K562 (cell line): ENCODE results near the gene PRDM16. TPM values are rescaled to one million over a fixed set of nuclear protein-coding genes. Genes with fewer than 3 reads are reported as not detected.

Experiments used
- ATAC-seq: fragments of 200-7000 bp; cut with Tn5 transposase; 3 replicates; pipeline ENCODE4 v1.9.1; 2020; ENCODE audit warnings: moderate library complexity
- BruUV-seq: library from RNA; stranded (reverse); fragments of 400-500 nt; replicated peaks from 2 replicates; lab custom pipeline; 2021; lab: Mats Ljungman, UMichigan
- CTCF ChIA-PET: fragments of 300-600 bp; formaldehyde crosslinking; extraction: SDS; loops from one replicate; lab custom pipeline; 2021; ENCODE audit warnings: low intra/inter-chr PET ratio; lab: Yijun Ruan, JAX
- POLR2A ChIA-PET: fragments of 300-600, 350-650 bp; sonication (Branson Sonifier 250); formaldehyde crosslinking; extraction: SDS; loops from one replicate; lab custom pipeline; 2021; ENCODE audit warnings: antibody characterized with exemption, inconsistent platforms; lab: Yijun Ruan, JAX
- DNase-seq, 4 experiments: peaks; one replicate each; pipeline versions ENCODE4 v3.0.0 to v3.0.0-alpha.2; 2011 to 2018; ENCODE audit warnings: low spot score in 3 of 4, mixed read lengths in 3 of 4; ENCODE audit errors: extremely low read depth in 1 of 4
- FAIRE-seq: peaks from 2 replicates; lab custom pipeline; 2011; peaks lifted over from hg19 to GRCh38; lab: Jason Lieb, UNC
- H2AFZ ChIP-seq: 2 replicates; pipeline ENCODE4 v1.6.0; 2011; ENCODE audit warnings: low read depth, low read length, control low read depth, inconsistent platforms
- H3K27ac ChIP-seq: fragments of 200-600 bp; 3 replicates; pipeline ENCODE4 v1.8.0; 2011; ENCODE audit warnings: low read depth, mild to moderate bottlenecking, control low read depth, inconsistent platforms, low read length, moderate library complexity, mixed read lengths; ENCODE audit errors: extremely low read depth
- H3K27me3 ChIP-seq, 2 experiments: fragments of 300-600 bp in 1 of 2; 2 replicates in 1 of 2; 3 replicates in 1 of 2; pipeline versions ENCODE4 v1.6.0 to v1.8.0; 2011; ENCODE audit warnings: inconsistent platforms in 2 of 2, low read length in 2 of 2, mild to moderate bottlenecking in 1 of 2, mixed read lengths in 1 of 2, moderate library complexity in 1 of 2; ENCODE audit not compliant: control insufficient read depth in 2 of 2, insufficient read depth in 2 of 2
- H3K36me3 ChIP-seq: fragments of 300-600 bp; 3 replicates; pipeline ENCODE4 v1.8.0; 2011; ENCODE audit warnings: mild to moderate bottlenecking, low read length, inconsistent platforms; ENCODE audit not compliant: control insufficient read depth, insufficient read depth
- H3K4me1 ChIP-seq, 2 experiments: fragments of 200-600 bp in 1 of 2; replicated peaks in 1 of 2; 2 replicates in 1 of 2; 3 replicates in 1 of 2; pipeline versions ENCODE4 v1.5.1 to v1.8.0; 2011; ENCODE audit warnings: inconsistent platforms in 2 of 2, low read length in 2 of 2, mild to moderate bottlenecking in 1 of 2, mixed read lengths in 1 of 2, moderate library complexity in 1 of 2; ENCODE audit not compliant: control insufficient read depth in 2 of 2, insufficient read depth in 2 of 2
- H3K4me2 ChIP-seq: 2 replicates; pipeline ENCODE4 v1.6.1; 2011; ENCODE audit warnings: low read length, control low read depth, inconsistent platforms, mixed read lengths; ENCODE audit not compliant: insufficient read depth
- H3K4me3 ChIP-seq: fragments of 200-600 bp; sonication (generic), shearing (Covaris generic); 2 replicates; pipeline ENCODE4 v1.5.1; 2016; ENCODE audit warnings: control low read depth, inconsistent platforms
- H3K79me2 ChIP-seq: fragments of 200-600 bp; 3 replicates; pipeline ENCODE4 v1.8.0; 2011; ENCODE audit warnings: low read length, inconsistent platforms; ENCODE audit not compliant: control insufficient read depth, insufficient read depth
- H3K9ac ChIP-seq, 2 experiments: 2 replicates each; pipeline versions ENCODE4 v1.6.0 to v1.6.1; 2011; ENCODE audit warnings: low read depth in 2 of 2, low read length in 2 of 2, control low read depth in 1 of 2, inconsistent platforms in 1 of 2, mild to moderate bottlenecking in 1 of 2, mixed read lengths in 1 of 2; ENCODE audit not compliant: insufficient read depth in 1 of 2
- H3K9me1 ChIP-seq: one replicate; pipeline ENCODE4 v1.6.0; 2011; ENCODE audit warnings: inconsistent platforms, mild to moderate bottlenecking, low read length, moderate library complexity; ENCODE audit not compliant: control insufficient read depth, insufficient read depth
- H3K9me3 ChIP-seq: replicated peaks from 2 replicates; pipeline ENCODE4 v1.5.1; 2011; ENCODE audit warnings: low read depth, low read length, inconsistent platforms; ENCODE audit not compliant: control insufficient read depth, insufficient read depth
- H4K20me1 ChIP-seq: replicated peaks from 2 replicates; pipeline ENCODE4 v1.6.1; 2011; ENCODE audit warnings: low read length, inconsistent platforms, mixed read lengths; ENCODE audit not compliant: control insufficient read depth, insufficient read depth
- BHLHE40 ChIP-seq: IDR thresholded peaks from 2 replicates; pipeline ENCODE4 v1.6.1; 2011; ENCODE audit warnings: low read length, improper control_type of control experiment
- E2F8 ChIP-seq: fragments of 450-650 bp; IDR thresholded peaks from 2 replicates; pipeline ENCODE4 v1.7.1; 2018; ENCODE audit warnings: mild to moderate bottlenecking, low read depth; ENCODE audit not compliant: partially characterized antibody
- EZH2 ChIP-seq: IDR thresholded peaks from 2 replicates; pipeline ENCODE4 v1.6.1; 2012; ENCODE audit warnings: low read depth, mild to moderate bottlenecking, inconsistent platforms, low read length, borderline replicate concordance
- FOXA3 ChIP-seq, 2 experiments: fragments of 450-650 bp in 1 of 2; sonication (generic) in 1 of 2; formaldehyde crosslinking; IDR thresholded peaks in 1 of 2; conservative IDR thresholded peaks in 1 of 2; 2 replicates each; pipeline versions ENCODE4 v1.4.0 to v1.8.0; 2020 to 2022; ENCODE audit warnings: mild to moderate bottlenecking in 2 of 2, missing genetic modification reagents in 1 of 2
- GATA2 ChIP-seq: sonication (generic); formaldehyde crosslinking; IDR thresholded peaks from 2 replicates; pipeline ENCODE4 v1.4.0; 2020; ENCODE audit warnings: mild to moderate bottlenecking, missing genetic modification reagents
- GTF2A2 ChIP-seq: IDR thresholded peaks from 2 replicates; pipeline ENCODE4 v1.6.1; 2016; ENCODE audit warnings: mild to moderate bottlenecking, missing genetic modification characterization, missing compliant biosample characterization
- HLTF ChIP-seq: fragments of 450-650 bp; IDR thresholded peaks from 2 replicates; pipeline ENCODE4 v1.6.1; 2016
- KDM1A ChIP-seq, 2 experiments: fragments of 450-650 bp; IDR thresholded peaks; 2 replicates each; pipeline ENCODE4 v1.6.1; 2016; ENCODE audit warnings: mild to moderate bottlenecking in 2 of 2
- MAX ChIP-seq: sonication (generic); formaldehyde crosslinking; IDR thresholded peaks from 2 replicates; pipeline ENCODE4 v1.9.0; 2022; ENCODE audit warnings: mild to moderate bottlenecking, missing genetic modification reagents
- MCM2 ChIP-seq: fragments of 450-650 bp; IDR thresholded peaks from 2 replicates; pipeline ENCODE4 v1.6.1; 2017; ENCODE audit warnings: low read depth, mild to moderate bottlenecking
- MLX ChIP-seq, 2 experiments: fragments of 450-650 bp in 1 of 2; sonication (generic) in 1 of 2; formaldehyde crosslinking; conservative IDR thresholded peaks; 2 replicates each; pipeline versions ENCODE4 v1.4.0 to v1.8.1; 2020 to 2022; ENCODE audit warnings: mild to moderate bottlenecking in 1 of 2, missing genetic modification reagents in 1 of 2
- POLR2A ChIP-seq: fragments of 450-650 bp; conservative IDR thresholded peaks from 2 replicates; pipeline ENCODE4 v1.6.1; 2016
- SREBF1 ChIP-seq: fragments of 150-350 bp; IDR thresholded peaks from 2 replicates; pipeline ENCODE4 v1.6.1; 2014; ENCODE audit warnings: antibody characterized with exemption, low read depth, low read length, borderline replicate concordance
- TARDBP ChIP-seq: fragments of 450-650 bp; IDR thresholded peaks from 2 replicates; pipeline ENCODE4 v1.6.1; 2016
- ZNF232 ChIP-seq: sonication (generic); formaldehyde crosslinking; IDR thresholded peaks from 2 replicates; pipeline ENCODE4 v1.8.0; 2022; ENCODE audit warnings: mild to moderate bottlenecking, missing genetic modification reagents
- ZNF311 ChIP-seq: fragments of 250-450 bp; sonication (Bioruptor Pico); IDR thresholded peaks from 2 replicates; pipeline ENCODE4 v1.4.0; 2020; ENCODE audit warnings: mild to moderate bottlenecking, moderate library complexity
- ZNF561 ChIP-seq: fragments of 450-650 bp; formaldehyde crosslinking; conservative IDR thresholded peaks from 2 replicates; pipeline ENCODE4 v1.4.0; 2020; ENCODE audit warnings: mild to moderate bottlenecking, moderate library complexity
- ZNF695 ChIP-seq: fragments of 450-650 bp; formaldehyde crosslinking; IDR thresholded peaks from 2 replicates; pipeline ENCODE4 v1.4.0; 2020; ENCODE audit warnings: mild to moderate bottlenecking, moderate library complexity
- ZNF77 ChIP-seq: fragments of 250-450 bp; sonication (Bioruptor Pico); IDR thresholded peaks from 2 replicates; pipeline ENCODE4 v1.5.0; 2020
- ZZZ3 ChIP-seq: fragments of 450-650 bp; IDR thresholded peaks from 2 replicates; pipeline ENCODE4 v1.6.1; 2016; ENCODE audit warnings: antibody characterized with exemption, mild to moderate bottlenecking, moderate library complexity
- WGBS: fragments of 100-300 bp; shearing (Covaris generic); methylation state at CpG from one replicate; pipeline ENCODE4 v1.1.6; 2016; ENCODE audit warnings: low coverage, mixed read lengths; ENCODE audit not compliant: insufficient coverage; ENCODE audit errors: missing lambda C conversion rate; 5-methylcytosine and 5-hydroxymethylcytosine counted together
- in situ Hi-C: fragments of 300-500 bp; cut with MboI; formaldehyde crosslinking; loops from 4 replicates; pipeline ENCODE4 v1.15.0; 2018; ENCODE audit warnings: inconsistent platforms, mixed read lengths
- intact Hi-C: fragments of 100-400 bp; cut with micrococcal nuclease; formaldehyde crosslinking; loops from 2 replicates; pipeline ENCODE4 v1.14.2; 2022
- polyA plus RNA-seq, 8 experiments: library from polyadenylated mRNA; depleted of rRNA in 4 of 8; stranded (reverse) in 5 of 8; unstranded in 3 of 8; fragments of >200 nt; fragmentation: Nextera tagmentation in 2 of 8; fragmentation: Illumina TruSeq in 1 of 8; extraction: Ambion mirVana in 2 of 8; extraction: Trizol in 1 of 8; gene quantifications; 2 replicates each; pipeline versions ENCODE4 v1.2.1 to v1.2.3, GENCODE V29; 2011 to 2014; ENCODE audit warnings: inconsistent platforms in 1 of 8, missing spikeins in 1 of 8
- total RNA-seq, 7 experiments: library from RNA; depleted of rRNA in 6 of 7; stranded (reverse); fragments of >200 nt in 6 of 7; fragmentation: Illumina TruSeq in 2 of 7; extraction: Trizol in 2 of 7; gene quantifications; 2 replicates each; pipeline versions ENCODE4 v1.2.1 to v1.2.3, GENCODE V29; 2011 to 2021; ENCODE audit warnings: low replicate concordance in 1 of 7

Gene PRDM16
- total and polyA plus RNA-seq, 9 of the 15 experiments (the other 6 are each of a cell fraction or from before 2014, with no cell fraction given), result 0.10 to 0.27 TPM; not detected in 7

GRCh38 chr1:3396411-3396810, 327.4 kb downstream of the PRDM16 start:
- DNase-seq (no peak), FAIRE-seq (no peak), ATAC-seq (no peak)
- Histone ChIP-seq H3K9me3 (no peaks in the 10 kb centered on the region), H3K9ac (no peak overlapping the region), H3K4me3 (no peak overlapping the region), H4K20me1 (peaks cover 7% of the 10 kb centered on the region; the same call in 1 of the 2 replicates), H3K27ac (no peak overlapping the region), H3K4me2 (no peak overlapping the region), H3K79me2 (no peaks in the 10 kb centered on the region), H3K27me3 (peaks cover 58 to 80% of the 10 kb centered on the region in 2 experiments), H3K36me3 (no peaks in the 10 kb centered on the region), H3K9me1 (no peaks in the 10 kb centered on the region), H2AFZ (no peak overlapping the region), H3K4me1 (peaks cover 0 to 10% of the 10 kb centered on the region in 2 experiments; a peak in 2 of 5 replicates)
- no TSS peak for BruUV-seq
- in situ Hi-C loops, result no loop called here
- POLR2A ChIA-PET, result interaction anchor here (0.6 to 1.6 kb wide), 4 partner anchors 9 to 1866 kb away, joined by 3 to 4 read pairs (median 4); no protein-coding TSS in a partner anchor
- no peak for TF ChIP-seq HLTF
- no peak for TF ChIP-seq KDM1A (IDR thresholded peaks at IDR 0.05)
- TF ChIP-seq BHLHE40, result no peak
- no peak for TF ChIP-seq FOXA3 (CRISPR knock-in tag; conservative IDR thresholded peaks at IDR 0.05 in 1 of 2, IDR thresholded peaks at IDR 0.05 in 1 of 2)
- no peak for TF ChIP-seq E2F8
- TF ChIP-seq ZZZ3, result no peak
- no peak for TF ChIP-seq GTF2A2 (tag)
- no peak for TF ChIP-seq ZNF561 (CRISPR knock-in tag)
- TF ChIP-seq POLR2A, result no peak
- TF ChIP-seq MCM2, result no peak
- no peak for TF ChIP-seq TARDBP
- TF ChIP-seq EZH2, result no peak
- TF ChIP-seq ZNF695 (CRISPR knock-in tag), result no peak
- TF ChIP-seq MAX, result no peak
- no peak for TF ChIP-seq ZNF77 (CRISPR knock-in tag)
- TF ChIP-seq MLX (CRISPR knock-in tag; conservative IDR thresholded peaks at IDR 0.05), result no peak
- TF ChIP-seq GATA2 (CRISPR knock-in tag), result no peak
- no peak for TF ChIP-seq ZNF232 (CRISPR knock-in tag)
- no peak for TF ChIP-seq SREBF1
- TF ChIP-seq ZNF311 (CRISPR knock-in tag), result no peak
- CTCF ChIA-PET, result no interaction called here
- intact Hi-C loops, result no loop called here
- WGBS, result 3% methylated on average over 6 of the region's 11 CpGs
